HepG2 (cell line): ENCODE data around the gene P2RX5. TPM values are rescaled to one million over a fixed set of nuclear protein-coding genes. Genes with fewer than 3 reads are reported as not detected.
A peak's percentile ranks its signal among the peaks of the same experiment; 100 is the strongest.

ENCODE experiments used
- ATF7-NPFF ChIP-seq: sonication (generic); formaldehyde crosslinking; IDR thresholded peaks from 2 replicates; pipeline ENCODE4 v1.8.1; 2023; ENCODE audit warnings: mild to moderate bottlenecking, low read depth, missing genetic modification reagents, moderate library complexity
- HMG20A ChIP-seq: IDR thresholded peaks from 2 replicates; pipeline ENCODE4 v1.6.1; 2016; ENCODE audit warnings: borderline replicate concordance
- HMGA1 ChIP-seq: sonication (generic); formaldehyde crosslinking; conservative IDR thresholded peaks from 2 replicates; pipeline ENCODE4 v1.4.0; 2020; ENCODE audit warnings: missing genetic modification reagents
- KLF12 ChIP-seq: sonication (generic); formaldehyde crosslinking; IDR thresholded peaks from 2 replicates; pipeline ENCODE4 v1.4.0; 2020; ENCODE audit warnings: missing genetic modification reagents, borderline replicate concordance
- NCOA1 ChIP-seq: sonication (generic); formaldehyde crosslinking; IDR thresholded peaks from 2 replicates; pipeline ENCODE4 v1.9.0; 2021; ENCODE audit warnings: missing genetic modification reagents
- NCOR1 ChIP-seq: fragments of 200-600 bp; sonication (generic); IDR thresholded peaks from 2 replicates; pipeline ENCODE4 v1.7.0; 2017; ENCODE audit warnings: antibody characterized with exemption, low read length, borderline replicate concordance
- NRL ChIP-seq: sonication (generic); formaldehyde crosslinking; IDR thresholded peaks from 2 replicates; pipeline ENCODE4 v1.5.0; 2020; ENCODE audit warnings: missing genetic modification reagents, mild to moderate bottlenecking, moderate library complexity, borderline replicate concordance
- POLR2G ChIP-seq: fragments of 200-400 bp; formaldehyde crosslinking; IDR thresholded peaks from 2 replicates; pipeline ENCODE4 v1.6.1; 2018; ENCODE audit warnings: mild to moderate bottlenecking, low read depth, low read length, moderate library complexity
- REXO4 ChIP-seq: sonication (generic); formaldehyde crosslinking; IDR thresholded peaks from 2 replicates; pipeline ENCODE4 v1.8.0; 2022; ENCODE audit warnings: missing genetic modification reagents, mild to moderate bottlenecking, borderline replicate concordance
- SAP130 ChIP-seq: IDR thresholded peaks from 2 replicates; pipeline ENCODE4 v1.6.1; 2016; ENCODE audit warnings: low read depth
- SMC3 ChIP-seq: IDR thresholded peaks from 2 replicates; pipeline ENCODE4 v1.6.1; 2011; ENCODE audit warnings: low read length, improper control_type of control experiment
- ZMAT3 ChIP-seq: sonication (generic); formaldehyde crosslinking; conservative IDR thresholded peaks from 2 replicates; pipeline ENCODE4 v1.7.0; 2021; ENCODE audit warnings: missing genetic modification reagents
- ZNF124 ChIP-seq: sonication (generic); formaldehyde crosslinking; IDR thresholded peaks from 2 replicates; pipeline ENCODE4 v1.4.0; 2020; ENCODE audit warnings: missing genetic modification reagents
- ZNF619 ChIP-seq: sonication (generic); formaldehyde crosslinking; IDR thresholded peaks from 2 replicates; pipeline ENCODE4 v1.4.0; 2020; ENCODE audit warnings: mild to moderate bottlenecking, missing genetic modification reagents
- ZNF782 ChIP-seq: sonication (generic); formaldehyde crosslinking; IDR thresholded peaks from 2 replicates; pipeline ENCODE4 v1.4.0; 2020; ENCODE audit warnings: missing genetic modification reagents, mild to moderate bottlenecking, borderline replicate concordance
- polyA plus RNA-seq, 8 experiments: library from polyadenylated mRNA; depleted of rRNA in 3 of 8; stranded (reverse) in 7 of 8; unstranded in 1 of 8; fragments of >200 nt; fragmentation: Illumina TruSeq in 4 of 8; extraction: Trizol in 4 of 8; gene quantifications; 2 replicates each; pipeline versions ENCODE4 v1.2.1 to v1.2.3, GENCODE V29; 2011 to 2016; ENCODE audit warnings: low read depth in 4 of 8, missing spikeins in 1 of 8, mixed read lengths in 1 of 8; ENCODE audit not compliant: insufficient read depth in 1 of 8
- total RNA-seq, 5 experiments: library from RNA; depleted of rRNA; stranded (reverse); fragments of >200 nt; fragmentation: Illumina TruSeq; extraction: Trizol; gene quantifications; 2 replicates each; pipeline ENCODE4 v1.2.3, GENCODE V29; 2016; ENCODE audit warnings: low read depth in 1 of 5
- TF ChIP-seq, protein P1 (sequence below): sonication (generic); formaldehyde crosslinking; conservative IDR thresholded peaks from 2 replicates; pipeline ENCODE4 v1.4.0; 2020; ENCODE audit warnings: missing genetic modification reagents
- TF ChIP-seq, protein P2 (sequence below): sonication (generic); formaldehyde crosslinking; IDR thresholded peaks from 2 replicates; pipeline ENCODE4 v1.9.0; 2021; ENCODE audit warnings: missing genetic modification reagents, borderline replicate concordance
- TF ChIP-seq, protein P3 (sequence below): IDR thresholded peaks from 2 replicates; pipeline ENCODE4 v1.6.1; 2016; ENCODE audit warnings: missing genetic modification reagents, missing compliant biosample characterization
- TF ChIP-seq, protein P4 (sequence below): sonication (generic); formaldehyde crosslinking; IDR thresholded peaks from 2 replicates; pipeline ENCODE4 v1.5.1; 2020; ENCODE audit warnings: missing genetic modification reagents, mild to moderate bottlenecking, borderline replicate concordance
- TF ChIP-seq, protein P5 (sequence below), 2 experiments: sonication (generic) in 1 of 2; formaldehyde crosslinking in 1 of 2; IDR thresholded peaks; 2 replicates each; pipeline versions ENCODE4 v1.4.0 to v1.6.1; 2018 to 2020; ENCODE audit warnings: missing genetic modification reagents in 2 of 2, borderline replicate concordance in 1 of 2, low read depth in 1 of 2, mild to moderate bottlenecking in 1 of 2, missing biosample characterization in 1 of 2

Gene P2RX5
- total and polyA plus RNA-seq, 2 of the 13 experiments (the other 11 are each of a cell fraction or from before 2014, with no cell fraction given) = 0.95 to 1.7 TPM

DNA sequence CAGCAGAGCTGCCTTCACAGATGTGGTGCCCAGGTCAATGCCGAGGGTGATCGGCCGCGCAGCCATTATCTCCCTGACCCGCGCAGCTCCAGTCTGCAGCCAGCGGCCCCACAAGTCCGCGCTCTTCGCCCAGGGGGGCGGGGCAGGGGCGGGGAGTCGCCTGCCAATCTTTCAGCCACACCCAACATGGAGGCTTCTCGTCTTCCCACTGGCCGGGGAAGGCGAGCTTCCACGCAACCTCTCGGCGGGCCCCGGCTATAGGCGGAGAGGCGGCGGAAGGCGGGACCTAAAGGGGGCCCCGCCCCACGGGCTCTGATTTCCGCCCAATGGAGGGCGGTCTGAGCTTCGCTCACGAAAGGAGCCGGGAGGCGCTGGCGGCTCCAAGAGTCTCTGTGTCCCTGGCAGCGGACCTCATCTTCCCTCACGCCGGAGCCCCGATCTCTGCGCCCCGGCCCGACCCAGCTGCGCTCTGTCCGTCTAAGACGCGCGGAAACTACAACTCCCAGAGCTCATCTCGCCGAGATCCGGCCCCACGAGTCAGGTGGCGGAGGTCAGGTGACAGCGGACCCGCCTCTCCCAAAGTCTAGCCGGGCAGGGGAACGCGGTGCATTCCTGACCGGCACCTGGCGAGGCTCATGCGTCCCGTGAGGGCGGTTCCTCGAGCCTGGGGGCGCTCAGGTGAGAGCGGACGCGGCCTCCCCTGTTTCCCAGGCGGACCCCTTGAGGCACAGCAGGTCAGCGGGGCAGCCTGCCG is 59.6 kb downstream of the P2RX5 start, which contains the start of the genes CTNS and SHPK (continued):
- peak; percentile 51; the same call in 1 of the 2 replicates for TF ChIP-seq KLF12
- TF ChIP-seq, protein P1, sequence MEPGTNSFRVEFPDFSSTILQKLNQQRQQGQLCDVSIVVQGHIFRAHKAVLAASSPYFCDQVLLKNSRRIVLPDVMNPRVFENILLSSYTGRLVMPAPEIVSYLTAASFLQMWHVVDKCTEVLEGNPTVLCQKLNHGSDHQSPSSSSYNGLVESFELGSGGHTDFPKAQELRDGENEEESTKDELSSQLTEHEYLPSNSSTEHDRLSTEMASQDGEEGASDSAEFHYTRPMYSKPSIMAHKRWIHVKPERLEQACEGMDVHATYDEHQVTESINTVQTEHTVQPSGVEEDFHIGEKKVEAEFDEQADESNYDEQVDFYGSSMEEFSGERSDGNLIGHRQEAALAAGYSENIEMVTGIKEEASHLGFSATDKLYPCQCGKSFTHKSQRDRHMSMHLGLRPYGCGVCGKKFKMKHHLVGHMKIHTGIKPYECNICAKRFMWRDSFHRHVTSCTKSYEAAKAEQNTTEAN = peak; percentile 33; the same call in 1 of the 2 replicates
- no peak; the same call in 1 of the 2 replicates for TF ChIP-seq NRL (CRISPR knock-in tag)
- TF ChIP-seq, protein P2, sequence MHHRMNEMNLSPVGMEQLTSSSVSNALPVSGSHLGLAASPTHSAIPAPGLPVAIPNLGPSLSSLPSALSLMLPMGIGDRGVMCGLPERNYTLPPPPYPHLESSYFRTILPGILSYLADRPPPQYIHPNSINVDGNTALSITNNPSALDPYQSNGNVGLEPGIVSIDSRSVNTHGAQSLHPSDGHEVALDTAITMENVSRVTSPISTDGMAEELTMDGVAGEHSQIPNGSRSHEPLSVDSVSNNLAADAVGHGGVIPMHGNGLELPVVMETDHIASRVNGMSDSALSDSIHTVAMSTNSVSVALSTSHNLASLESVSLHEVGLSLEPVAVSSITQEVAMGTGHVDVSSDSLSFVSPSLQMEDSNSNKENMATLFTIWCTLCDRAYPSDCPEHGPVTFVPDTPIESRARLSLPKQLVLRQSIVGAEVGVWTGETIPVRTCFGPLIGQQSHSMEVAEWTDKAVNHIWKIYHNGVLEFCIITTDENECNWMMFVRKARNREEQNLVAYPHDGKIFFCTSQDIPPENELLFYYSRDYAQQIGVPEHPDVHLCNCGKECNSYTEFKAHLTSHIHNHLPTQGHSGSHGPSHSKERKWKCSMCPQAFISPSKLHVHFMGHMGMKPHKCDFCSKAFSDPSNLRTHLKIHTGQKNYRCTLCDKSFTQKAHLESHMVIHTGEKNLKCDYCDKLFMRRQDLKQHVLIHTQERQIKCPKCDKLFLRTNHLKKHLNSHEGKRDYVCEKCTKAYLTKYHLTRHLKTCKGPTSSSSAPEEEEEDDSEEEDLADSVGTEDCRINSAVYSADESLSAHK = no peak
- no peak for TF ChIP-seq HMGA1 (CRISPR knock-in tag)
- TF ChIP-seq SMC3 = no peak
- TF ChIP-seq, protein P3, sequence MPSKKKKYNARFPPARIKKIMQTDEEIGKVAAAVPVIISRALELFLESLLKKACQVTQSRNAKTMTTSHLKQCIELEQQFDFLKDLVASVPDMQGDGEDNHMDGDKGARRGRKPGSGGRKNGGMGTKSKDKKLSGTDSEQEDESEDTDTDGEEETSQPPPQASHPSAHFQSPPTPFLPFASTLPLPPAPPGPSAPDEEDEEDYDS (CRISPR knock-in tag) = peak; percentile 71
- TF ChIP-seq HMG20A (CRISPR knock-in tag) = 0 out of 2 replicates have a peak, but pooled peaks have one; percentile 2
- peak; percentile 71; the same call in 1 of the 2 replicates for TF ChIP-seq ZNF782
- peak; percentile 66 for TF ChIP-seq ZNF619 (CRISPR knock-in tag)
- peak; percentile 98 for TF ChIP-seq SAP130 (CRISPR knock-in tag)
- TF ChIP-seq NCOA1 (CRISPR knock-in tag) = no peak
- no peak for TF ChIP-seq ZMAT3 (CRISPR knock-in tag)
- TF ChIP-seq NCOR1 = no peak; the same call in 1 of the 2 replicates
- TF ChIP-seq ZNF124 (CRISPR knock-in tag) = peak; percentile 64; the same call in 1 of the 2 replicates
- TF ChIP-seq REXO4 = 0 out of 2 replicates have a peak, but pooled peaks have one; percentile 59
- no peak for TF ChIP-seq ATF7-NPFF (CRISPR knock-in tag)
- peak; percentile 87 for TF ChIP-seq POLR2G
- TF ChIP-seq, protein P4, sequence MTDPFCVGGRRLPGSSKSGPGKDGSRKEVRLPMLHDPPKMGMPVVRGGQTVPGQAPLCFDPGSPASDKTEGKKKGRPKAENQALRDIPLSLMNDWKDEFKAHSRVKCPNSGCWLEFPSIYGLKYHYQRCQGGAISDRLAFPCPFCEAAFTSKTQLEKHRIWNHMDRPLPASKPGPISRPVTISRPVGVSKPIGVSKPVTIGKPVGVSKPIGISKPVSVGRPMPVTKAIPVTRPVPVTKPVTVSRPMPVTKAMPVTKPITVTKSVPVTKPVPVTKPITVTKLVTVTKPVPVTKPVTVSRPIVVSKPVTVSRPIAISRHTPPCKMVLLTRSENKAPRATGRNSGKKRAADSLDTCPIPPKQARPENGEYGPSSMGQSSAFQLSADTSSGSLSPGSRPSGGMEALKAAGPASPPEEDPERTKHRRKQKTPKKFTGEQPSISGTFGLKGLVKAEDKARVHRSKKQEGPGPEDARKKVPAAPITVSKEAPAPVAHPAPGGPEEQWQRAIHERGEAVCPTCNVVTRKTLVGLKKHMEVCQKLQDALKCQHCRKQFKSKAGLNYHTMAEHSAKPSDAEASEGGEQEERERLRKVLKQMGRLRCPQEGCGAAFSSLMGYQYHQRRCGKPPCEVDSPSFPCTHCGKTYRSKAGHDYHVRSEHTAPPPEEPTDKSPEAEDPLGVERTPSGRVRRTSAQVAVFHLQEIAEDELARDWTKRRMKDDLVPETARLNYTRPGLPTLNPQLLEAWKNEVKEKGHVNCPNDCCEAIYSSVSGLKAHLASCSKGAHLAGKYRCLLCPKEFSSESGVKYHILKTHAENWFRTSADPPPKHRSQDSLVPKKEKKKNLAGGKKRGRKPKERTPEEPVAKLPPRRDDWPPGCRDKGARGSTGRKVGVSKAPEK (CRISPR knock-in tag) = no peak
- TF ChIP-seq, protein P5, sequence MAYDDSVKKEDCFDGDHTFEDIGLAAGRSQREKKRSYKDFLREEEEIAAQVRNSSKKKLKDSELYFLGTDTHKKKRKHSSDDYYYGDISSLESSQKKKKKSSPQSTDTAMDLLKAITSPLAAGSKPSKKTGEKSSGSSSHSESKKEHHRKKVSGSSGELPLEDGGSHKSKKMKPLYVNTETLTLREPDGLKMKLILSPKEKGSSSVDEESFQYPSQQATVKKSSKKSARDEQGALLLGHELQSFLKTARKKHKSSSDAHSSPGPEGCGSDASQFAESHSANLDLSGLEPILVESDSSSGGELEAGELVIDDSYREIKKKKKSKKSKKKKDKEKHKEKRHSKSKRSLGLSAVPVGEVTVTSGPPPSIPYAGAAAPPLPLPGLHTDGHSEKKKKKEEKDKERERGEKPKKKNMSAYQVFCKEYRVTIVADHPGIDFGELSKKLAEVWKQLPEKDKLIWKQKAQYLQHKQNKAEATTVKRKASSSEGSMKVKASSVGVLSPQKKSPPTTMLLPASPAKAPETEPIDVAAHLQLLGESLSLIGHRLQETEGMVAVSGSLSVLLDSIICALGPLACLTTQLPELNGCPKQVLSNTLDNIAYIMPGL (CRISPR knock-in tag; IDR thresholded peaks at IDR 0.05; ENCODE audit: borderline replicate concordance in 1 of 2, low read depth in 1 of 2) = peak in 1 of 2 experiments; percentile 49; a peak in 2 of 4 replicates
